Hematopoietic multipotent progenitor cell treated with erythropoietin and hydrocortisone succinate and interleukin-3 and kit ligand, for 6 days (in vitro differentiated cells): ENCODE data around the gene TMEM184B.
"Not testable (repeated sequence)": the region's sequence is repeated elsewhere in the genome, so short reads cannot be mapped to it uniquely, and the experiment has no call there.

Experiments
- DNase-seq: peaks from one replicate; pipeline ENCODE4 v3.0.0-alpha.2; 2015

The TMEM184B gene

GRCh38 chr22:38202437-38203089 is 70.2 kb downstream of the TMEM184B start:
- DNase-seq: peak; percentile 71

DNA sequence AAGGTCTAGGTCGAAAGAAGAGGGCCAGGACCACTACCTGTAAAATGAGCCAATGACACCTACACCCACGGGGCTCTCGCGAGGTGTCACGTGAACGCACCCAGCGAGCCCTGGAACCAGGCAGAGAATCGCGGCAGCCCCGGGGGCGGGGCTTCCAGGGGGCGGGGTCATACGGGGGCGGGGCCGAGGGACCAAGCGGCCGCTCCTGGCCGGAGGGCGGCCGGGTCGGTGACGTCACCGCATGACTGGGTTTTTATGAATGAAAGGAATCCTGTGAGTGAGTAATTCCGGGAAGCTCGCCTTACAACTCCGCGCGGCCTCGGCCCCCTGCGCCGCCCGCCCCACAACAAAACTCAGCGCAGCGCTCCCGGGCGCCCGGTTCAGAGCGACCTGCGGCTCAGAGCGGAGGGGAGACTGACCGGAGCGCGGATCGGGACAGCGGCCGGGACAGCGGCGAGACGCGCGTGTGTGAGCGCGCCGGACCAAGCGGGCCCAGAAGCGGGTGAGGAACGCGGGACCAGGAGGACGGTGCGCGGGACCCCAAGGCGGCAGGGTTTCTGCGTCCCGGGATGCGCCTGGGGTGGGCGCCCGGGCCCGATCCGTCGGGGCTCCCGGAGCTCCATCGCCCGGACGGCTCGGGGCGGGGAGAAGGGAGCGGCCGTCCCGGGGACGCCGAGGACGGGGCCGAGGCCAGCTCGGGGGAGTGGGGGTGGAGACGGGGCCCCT is 70.9 kb downstream of the TMEM184B start, which contains the start of gene MAFF:
TSS of gene MAFF (plus strand) at position 284 of the 726 bp plus-strand sequence. CDS start 11,860 bp downstream, outside the sequence.
- DNase-seq: peak; percentile 96

GRCh38 chr22:38201371-38201710 is 71.5 kb downstream of the TMEM184B start:
- DNase-seq: no peak

DNA sequence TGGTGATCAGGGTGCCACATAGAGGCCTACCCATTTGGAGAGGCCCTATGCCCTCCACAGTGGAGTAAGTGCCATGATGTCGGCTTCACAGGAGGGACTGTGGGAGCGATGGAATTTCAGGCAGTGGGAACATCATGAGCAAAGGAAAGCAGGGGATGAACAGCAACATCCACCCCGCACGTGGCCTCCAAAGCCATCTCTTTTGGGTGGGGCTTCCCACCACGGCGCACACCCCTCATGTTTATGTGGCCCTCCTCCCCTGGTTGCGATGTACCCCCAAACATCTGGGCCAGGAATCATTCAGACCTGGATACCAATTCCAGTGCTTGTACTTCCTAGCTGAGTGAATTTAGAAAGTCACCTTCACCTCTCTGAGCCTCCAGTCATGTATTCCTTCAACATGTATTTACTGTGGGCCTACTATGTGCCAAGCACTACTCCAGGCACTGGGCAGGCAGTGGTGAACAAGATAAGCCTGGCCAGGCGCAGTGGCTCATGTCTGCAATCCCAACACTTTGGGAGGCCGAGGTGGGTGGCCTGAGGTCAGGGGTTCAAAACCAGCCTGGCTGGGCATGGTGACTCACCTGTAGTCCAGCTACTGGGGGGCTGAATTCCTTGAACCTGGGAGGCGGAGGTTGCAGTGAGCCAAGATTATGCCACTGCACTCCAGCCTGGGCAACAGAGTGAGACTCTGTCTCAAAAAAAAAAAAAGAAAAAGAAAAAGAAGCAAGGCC is 72.8 kb downstream of the TMEM184B start:
- DNase-seq: no peak

GRCh38 chr22:38196791-38197419 is 75.9 kb downstream of the TMEM184B start:
- DNase-seq: no peak

DNA sequence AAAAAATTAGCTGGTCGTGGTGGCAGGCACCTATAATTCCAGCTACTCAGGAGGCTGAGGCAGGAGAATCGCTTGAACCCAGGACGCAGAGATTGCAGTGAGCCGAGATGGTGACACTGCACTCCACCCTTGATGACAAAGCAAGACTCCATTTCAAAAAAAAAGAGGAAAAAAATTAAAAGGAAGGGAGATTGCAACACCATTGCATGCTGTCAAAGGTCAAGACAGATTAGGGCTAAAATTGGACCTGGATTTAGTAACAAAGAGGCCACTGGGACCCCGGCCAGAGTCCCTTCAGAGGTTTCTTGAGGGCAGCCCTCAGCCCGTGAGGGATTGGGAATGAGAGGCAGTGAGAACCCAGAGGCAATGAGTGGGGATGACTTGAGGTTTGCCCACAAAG is 79.2 kb downstream of the TMEM184B start:
- no peak for DNase-seq

GRCh38 chr22:38192475-38192863 is 80.3 kb downstream of the TMEM184B start:
- DNase-seq: no peak

DNA sequence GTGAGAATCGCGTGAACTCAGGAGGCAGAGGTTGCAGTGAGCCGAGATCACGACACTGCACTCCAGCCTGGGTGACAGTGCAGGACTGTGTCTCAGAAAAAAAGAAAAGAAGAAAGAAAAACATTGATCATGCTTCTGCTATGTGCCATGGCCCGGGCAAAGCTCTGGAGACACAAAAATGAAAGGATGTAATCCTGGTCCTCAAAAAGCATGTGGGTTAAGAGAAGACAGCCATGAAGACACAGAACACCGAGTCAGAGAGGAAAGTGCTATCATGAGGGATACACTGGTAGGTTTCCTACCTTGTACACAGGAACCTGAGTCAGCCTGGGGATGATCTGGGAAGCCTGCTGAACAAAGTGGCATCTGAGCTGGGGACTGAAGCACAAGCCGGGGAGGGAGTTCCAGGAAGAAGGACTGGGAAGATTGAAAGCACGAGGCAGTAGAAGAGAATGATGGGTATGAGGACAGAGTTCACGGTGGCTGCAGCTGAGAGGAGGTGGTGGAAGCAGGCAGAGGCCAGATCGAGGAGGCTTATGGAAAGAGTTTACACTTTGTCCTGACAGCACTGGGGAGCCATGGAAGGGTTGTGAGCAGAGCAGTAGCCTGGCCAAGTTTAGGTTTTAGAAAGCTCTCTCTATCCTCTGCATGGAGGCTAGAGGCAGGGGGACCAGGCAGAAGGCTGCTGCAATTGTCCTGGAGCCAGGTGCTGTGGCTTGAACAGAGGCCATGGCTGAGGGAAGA is 80.9 kb downstream of the TMEM184B start:
- no peak for DNase-seq

DNA sequence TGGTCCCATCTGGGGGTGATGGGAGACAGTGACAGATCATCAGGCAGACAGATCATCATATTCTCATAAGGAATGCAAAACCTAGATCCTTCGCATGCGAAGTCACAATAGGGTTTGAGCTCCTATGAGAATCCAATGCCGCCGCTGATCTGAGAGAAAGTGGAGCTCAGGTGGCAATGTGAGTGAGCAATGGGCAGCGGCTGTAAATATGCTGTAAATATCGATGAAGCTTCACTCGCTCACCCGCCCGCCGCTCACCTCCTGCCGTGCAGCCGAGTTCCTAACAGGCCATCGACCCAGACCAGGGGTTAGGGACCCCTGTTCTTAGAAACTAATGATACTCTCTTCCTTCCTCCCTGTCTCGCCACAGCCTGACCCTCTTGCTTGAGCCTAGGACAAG is 81.8 kb downstream of the TMEM184B start:
- no peak for DNase-seq

GRCh38 chr22:38190581-38190980 is 82.2 kb downstream of the TMEM184B start:
- DNase-seq: no peak

DNA sequence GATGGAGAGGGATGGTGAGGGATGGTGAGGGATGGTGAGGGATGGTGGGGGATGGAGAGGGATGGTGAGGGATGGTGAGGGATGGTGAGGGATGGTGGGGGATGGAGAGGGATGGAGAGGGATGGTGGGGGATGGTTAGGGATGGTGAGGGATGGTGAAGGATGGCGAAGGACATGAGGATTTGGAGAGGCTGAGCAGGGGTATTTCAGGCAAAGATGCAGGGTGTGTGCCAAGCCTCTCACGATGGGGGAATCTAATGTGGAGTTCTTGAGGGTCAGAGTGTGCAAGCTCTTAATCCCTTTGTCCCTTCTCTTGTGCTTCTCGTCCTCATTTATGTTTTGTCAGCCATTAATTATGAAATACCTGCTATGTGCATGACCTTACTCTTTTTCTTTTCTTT is 83.7 kb downstream of the TMEM184B start:
- DNase-seq: no peak

- no peak for DNase-seq
Measured at GRCh38 chr22:38187413-38188212, 85.2 kb downstream of the TMEM184B start.

DNA sequence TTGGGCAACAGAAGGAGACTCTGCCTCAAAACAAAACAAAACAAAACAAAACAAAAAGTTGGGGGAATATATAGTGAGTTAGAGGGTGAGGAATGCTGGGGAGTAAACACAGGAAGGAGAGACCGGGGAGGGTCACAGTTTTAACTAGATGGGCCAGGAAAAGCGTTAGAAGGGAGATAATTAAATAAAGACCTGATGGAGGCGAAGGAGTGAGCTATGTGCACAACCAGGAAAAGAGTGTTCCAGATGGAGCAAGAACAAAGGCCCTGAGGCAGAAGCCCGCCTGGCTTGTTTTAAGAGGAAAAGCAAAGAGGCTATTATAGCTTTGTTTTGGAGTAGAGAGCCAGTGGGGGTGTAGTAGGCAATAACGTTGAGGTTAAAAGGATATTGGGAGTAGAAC is 86.4 kb downstream of the TMEM184B start:
- DNase-seq: no peak

DNA sequence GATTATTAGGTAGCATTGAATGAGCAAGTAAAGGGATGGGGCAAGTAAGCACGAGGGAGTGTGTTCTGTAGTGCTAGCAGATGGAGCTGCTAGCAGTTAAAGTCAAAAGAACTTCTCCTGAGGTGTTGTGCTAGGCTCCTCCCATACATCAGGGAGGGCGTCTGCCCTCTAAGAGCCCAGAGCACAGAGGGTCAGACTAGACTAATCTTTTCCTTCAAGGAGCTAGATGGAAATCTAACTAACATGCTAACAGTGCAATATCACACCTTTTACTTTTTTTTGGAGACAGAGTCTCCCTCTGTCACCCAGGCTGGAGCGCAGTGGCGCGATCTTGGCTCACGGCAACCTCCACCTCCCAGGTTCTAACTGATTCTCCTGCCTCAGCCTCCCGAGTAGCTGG is 88.0 kb downstream of the TMEM184B start:
- no peak for DNase-seq

- peak; percentile 99 for DNase-seq
Measured at GRCh38 chr22:38181453-38182200, 91.2 kb downstream of the TMEM184B start, which contains the start of gene PLA2G6. TSS of gene PLA2G6 (minus strand) at chr22:38181830. CDS start at chr22:38169426, 12,404 bp downstream.

- DNase-seq: peak; percentile 52
Measured at GRCh38 chr22:38180841-38181452, 91.9 kb downstream of the TMEM184B start.

GRCh38 chr22:38178605-38178937 is 94.2 kb downstream of the TMEM184B start:
- not testable (repeated sequence) for DNase-seq

GRCh38 chr22:38177926-38178604 is 94.7 kb downstream of the TMEM184B start:
- no peak for DNase-seq

- DNase-seq: not testable (repeated sequence)
Measured at GRCh38 chr22:38177571-38177925, 95.3 kb downstream of the TMEM184B start.

DNA sequence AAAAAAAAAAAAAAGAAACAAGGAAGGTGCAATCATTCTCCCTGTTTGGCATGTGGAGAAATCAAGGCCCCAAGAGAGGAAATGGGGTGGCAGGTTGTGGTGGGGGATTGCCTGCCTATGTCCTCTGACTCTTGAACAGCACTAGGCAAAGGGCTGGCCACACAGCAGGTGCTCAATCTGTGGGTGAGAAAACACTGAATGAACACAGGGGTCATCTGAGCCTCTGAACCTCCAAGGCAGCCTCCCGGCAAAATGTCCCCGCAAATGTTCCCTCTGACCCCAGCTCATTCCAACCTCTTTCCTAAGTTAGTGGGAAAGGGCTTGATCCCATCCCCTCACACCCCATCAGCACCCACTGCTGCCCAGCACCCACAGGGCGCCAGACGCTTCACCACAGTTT is 95.8 kb downstream of the TMEM184B start:
- DNase-seq: no peak
